ENCODE measurements around the gene ELMO1.

The ELMO1 gene

DNA sequence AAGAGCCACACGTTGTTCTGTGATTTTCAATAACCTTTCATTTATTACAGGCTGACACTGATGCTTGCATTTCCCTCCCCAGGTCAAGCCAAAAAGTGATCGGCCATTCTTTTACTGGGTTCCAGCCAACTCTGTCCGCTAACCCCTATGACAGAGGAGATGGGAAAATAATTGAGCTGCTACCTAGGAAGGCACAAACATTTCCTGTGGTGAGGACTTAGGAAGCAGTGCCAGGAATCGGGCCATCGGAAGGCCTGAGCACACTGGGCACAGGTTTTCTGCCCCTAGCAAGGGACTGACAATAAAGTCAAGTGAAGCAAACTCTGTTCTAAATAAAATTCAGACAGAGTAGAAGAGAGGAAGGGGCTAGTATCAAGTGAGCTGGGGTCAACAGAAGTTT lies 411.4 kb downstream of the ELMO1 start:
- Histone ChIP-seq H3K9me3 (ENCODE audit: control insufficient read depth, low read length) (peaks cover 7% of the 10 kb centered on the region), H3K27ac (ENCODE audit: insufficient read depth, low read length, poor library complexity, severe bottlenecking) (no peak overlapping the region), H3K4me1 (ENCODE audit: control insufficient read depth, insufficient read depth, low read length, poor library complexity, severe bottlenecking) (no peaks in the 10 kb centered on the region), H3K36me3 (ENCODE audit: control insufficient read depth, insufficient read depth, low read length) (peaks cover 11% of the 10 kb centered on the region), H3K27me3 (replicated peaks; ENCODE audit: control insufficient read depth, insufficient read depth, low read length, poor library complexity, severe bottlenecking) (no peaks in the 10 kb centered on the region), H3K4me3 (ENCODE audit: insufficient read depth, low read depth, low read length, poor library complexity, severe bottlenecking) (no peak overlapping the region)
- DNase-seq: no peak

DNA sequence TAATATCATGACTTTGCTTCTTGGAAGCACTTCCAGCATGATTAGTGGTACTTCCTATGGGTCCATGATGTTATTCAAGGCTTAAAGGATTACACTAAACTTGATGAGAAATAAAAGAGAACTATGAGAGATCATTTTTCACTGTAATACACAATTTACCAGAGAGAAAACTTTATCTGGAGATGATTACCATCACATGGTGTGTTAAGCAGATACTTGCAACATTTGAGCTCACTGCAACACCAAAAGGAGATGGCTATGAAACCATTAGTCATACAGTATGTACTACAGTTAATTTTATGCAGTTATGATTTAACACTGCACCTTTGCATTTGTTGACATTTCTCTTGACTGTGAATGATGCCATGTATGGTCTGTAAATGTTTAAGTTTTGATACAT lies 413.0 kb downstream of the ELMO1 start:
- peaks cover 7% of the 10 kb centered on the region for H3K9me3 ChIP-seq (ENCODE audit: control insufficient read depth, low read length)
- H3K27ac ChIP-seq (ENCODE audit: insufficient read depth, low read length, poor library complexity, severe bottlenecking): no peak overlapping the region
- peaks cover 19% of the 10 kb centered on the region for H3K36me3 ChIP-seq (ENCODE audit: control insufficient read depth, insufficient read depth, low read length)
- no peak overlapping the region for H3K4me3 ChIP-seq (ENCODE audit: insufficient read depth, low read depth, low read length, poor library complexity, severe bottlenecking)
- H3K4me1 ChIP-seq (ENCODE audit: control insufficient read depth, insufficient read depth, low read length, poor library complexity, severe bottlenecking): no peaks in the 10 kb centered on the region
- DNase-seq: no peak
- no peaks in the 10 kb centered on the region for H3K27me3 ChIP-seq (replicated peaks; ENCODE audit: control insufficient read depth, insufficient read depth, low read length, poor library complexity, severe bottlenecking)

DNA sequence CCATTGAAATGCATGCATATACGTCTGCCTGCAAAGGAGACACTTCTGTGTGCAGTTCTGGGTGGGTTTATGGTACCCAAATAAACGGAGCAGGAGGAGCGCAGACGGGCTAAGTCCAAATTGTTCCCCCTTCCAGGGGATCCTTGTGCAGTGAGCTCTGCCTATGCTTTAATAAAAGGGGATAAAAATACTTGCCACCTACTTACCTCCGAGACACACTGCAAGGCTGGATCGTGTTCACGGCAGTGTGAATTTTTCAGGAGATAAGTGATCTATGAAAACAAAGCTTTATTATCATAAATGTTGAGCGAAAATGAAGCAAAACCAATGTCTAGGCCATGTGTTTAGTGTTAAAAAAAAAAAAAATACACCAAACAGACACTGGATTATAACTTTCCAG lies 415.5 kb downstream of the ELMO1 start:
- Histone ChIP-seq H3K9me3 (ENCODE audit: control insufficient read depth, low read length) (no peaks in the 10 kb centered on the region), H3K4me1 (ENCODE audit: control insufficient read depth, insufficient read depth, low read length, poor library complexity, severe bottlenecking) (no peaks in the 10 kb centered on the region), H3K36me3 (ENCODE audit: control insufficient read depth, insufficient read depth, low read length) (peaks cover 13% of the 10 kb centered on the region), H3K27me3 (replicated peaks; ENCODE audit: control insufficient read depth, insufficient read depth, low read length, poor library complexity, severe bottlenecking) (no peaks in the 10 kb centered on the region), H3K27ac (ENCODE audit: insufficient read depth, low read length, poor library complexity, severe bottlenecking) (no peak overlapping the region), H3K4me3 (ENCODE audit: insufficient read depth, low read depth, low read length, poor library complexity, severe bottlenecking) (no peak overlapping the region)
- no peak for DNase-seq

DNA sequence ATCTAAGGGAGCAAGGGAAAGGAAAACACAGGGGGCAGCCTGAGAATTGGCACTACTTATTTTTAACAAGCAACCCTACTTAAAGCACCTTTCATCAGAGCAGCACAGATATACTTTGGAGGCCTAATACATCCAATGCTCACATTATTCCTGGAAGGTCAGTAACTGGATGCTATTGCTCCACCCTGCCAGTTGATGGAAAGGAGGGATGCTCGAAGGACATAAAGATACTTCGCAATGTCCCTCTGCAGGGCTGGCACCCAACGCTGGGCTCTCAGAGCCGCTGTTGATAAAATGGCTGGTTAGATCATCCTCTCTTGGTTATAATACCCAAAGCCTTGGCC lies 416.4 kb downstream of the ELMO1 start:
- no peak for DNase-seq
- Histone ChIP-seq H3K27me3 (replicated peaks; ENCODE audit: control insufficient read depth, insufficient read depth, low read length, poor library complexity, severe bottlenecking) (no peaks in the 10 kb centered on the region), H3K4me3 (ENCODE audit: insufficient read depth, low read depth, low read length, poor library complexity, severe bottlenecking) (no peak overlapping the region), H3K36me3 (ENCODE audit: control insufficient read depth, insufficient read depth, low read length) (peaks cover 13% of the 10 kb centered on the region), H3K27ac (ENCODE audit: insufficient read depth, low read length, poor library complexity, severe bottlenecking) (no peak overlapping the region), H3K4me1 (ENCODE audit: control insufficient read depth, insufficient read depth, low read length, poor library complexity, severe bottlenecking) (no peaks in the 10 kb centered on the region), H3K9me3 (ENCODE audit: control insufficient read depth, low read length) (no peaks in the 10 kb centered on the region)

DNA sequence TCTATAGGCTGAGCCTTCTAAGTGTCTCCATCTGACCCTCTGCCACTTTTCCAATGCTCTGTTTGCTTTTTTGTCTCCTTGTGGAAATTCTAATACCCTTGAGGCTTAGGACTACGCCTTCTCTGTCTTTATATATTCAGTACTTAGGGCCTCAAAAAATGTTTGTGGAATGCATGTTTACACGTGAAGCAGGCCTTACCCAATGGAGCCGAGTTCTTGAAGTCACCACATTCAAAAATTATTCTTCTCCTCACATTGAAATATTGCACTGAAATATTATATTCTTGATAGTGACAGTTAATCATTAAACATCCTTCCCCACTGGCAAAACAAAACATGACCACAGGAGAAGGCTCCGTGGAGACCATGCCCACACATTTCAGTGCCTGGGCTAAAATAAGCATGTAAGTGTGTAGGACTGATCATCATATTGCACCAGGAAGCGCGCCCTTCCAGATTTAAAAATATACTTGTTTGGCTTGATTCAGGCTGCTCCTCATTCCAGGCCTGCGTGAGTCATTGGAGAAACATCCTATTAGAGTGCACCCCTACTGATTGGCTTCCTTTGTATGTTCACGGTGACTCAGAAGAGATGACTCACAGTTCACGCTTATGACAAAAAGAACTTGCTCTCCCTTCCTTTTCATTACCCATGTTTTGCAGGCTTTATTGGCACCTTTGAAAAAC lies 416.9 kb downstream of the ELMO1 start:
- Histone ChIP-seq H3K9me3 (ENCODE audit: control insufficient read depth, low read length) (no peaks in the 10 kb centered on the region), H3K36me3 (ENCODE audit: control insufficient read depth, insufficient read depth, low read length) (peaks cover 13% of the 10 kb centered on the region), H3K4me3 (ENCODE audit: insufficient read depth, low read depth, low read length, poor library complexity, severe bottlenecking) (no peak overlapping the region), H3K4me1 (ENCODE audit: control insufficient read depth, insufficient read depth, low read length, poor library complexity, severe bottlenecking) (no peaks in the 10 kb centered on the region), H3K27me3 (replicated peaks; ENCODE audit: control insufficient read depth, insufficient read depth, low read length, poor library complexity, severe bottlenecking) (no peaks in the 10 kb centered on the region), H3K27ac (ENCODE audit: insufficient read depth, low read length, poor library complexity, severe bottlenecking) (no peak overlapping the region)
- DNase-seq: no peak

DNA sequence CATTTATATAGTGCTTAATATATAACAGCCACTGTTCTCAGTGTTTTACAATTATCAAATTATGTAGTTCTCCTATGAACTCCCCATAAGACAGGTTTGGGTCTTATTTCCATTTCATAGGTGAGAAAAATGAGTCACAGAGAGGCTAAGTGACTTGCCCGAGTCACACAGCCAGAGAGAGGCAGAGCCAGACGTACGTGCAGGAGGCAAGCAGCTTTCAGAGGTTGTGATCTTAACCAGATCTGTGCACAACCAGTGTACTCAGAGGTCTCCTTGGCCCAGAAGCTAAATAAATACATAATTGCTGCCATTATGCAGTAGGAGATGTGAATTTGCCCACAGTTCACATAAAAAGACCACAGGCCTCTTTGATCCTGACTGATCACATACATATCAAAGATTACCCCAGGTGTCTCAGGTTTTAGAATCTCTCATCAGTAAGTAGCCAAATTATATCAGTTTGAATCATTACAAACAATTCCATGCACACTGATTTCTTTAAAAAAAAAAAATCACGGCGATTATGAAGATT lies 419.7 kb downstream of the ELMO1 start:
- Histone ChIP-seq H3K27ac (ENCODE audit: insufficient read depth, low read length, poor library complexity, severe bottlenecking) (no peak overlapping the region), H3K9me3 (ENCODE audit: control insufficient read depth, low read length) (no peaks in the 10 kb centered on the region), H3K4me1 (ENCODE audit: control insufficient read depth, insufficient read depth, low read length, poor library complexity, severe bottlenecking) (no peaks in the 10 kb centered on the region), H3K27me3 (replicated peaks; ENCODE audit: control insufficient read depth, insufficient read depth, low read length, poor library complexity, severe bottlenecking) (no peaks in the 10 kb centered on the region), H3K36me3 (ENCODE audit: control insufficient read depth, insufficient read depth, low read length) (peaks cover 12% of the 10 kb centered on the region), H3K4me3 (ENCODE audit: insufficient read depth, low read depth, low read length, poor library complexity, severe bottlenecking) (no peak overlapping the region)
- no peak for DNase-seq

DNA sequence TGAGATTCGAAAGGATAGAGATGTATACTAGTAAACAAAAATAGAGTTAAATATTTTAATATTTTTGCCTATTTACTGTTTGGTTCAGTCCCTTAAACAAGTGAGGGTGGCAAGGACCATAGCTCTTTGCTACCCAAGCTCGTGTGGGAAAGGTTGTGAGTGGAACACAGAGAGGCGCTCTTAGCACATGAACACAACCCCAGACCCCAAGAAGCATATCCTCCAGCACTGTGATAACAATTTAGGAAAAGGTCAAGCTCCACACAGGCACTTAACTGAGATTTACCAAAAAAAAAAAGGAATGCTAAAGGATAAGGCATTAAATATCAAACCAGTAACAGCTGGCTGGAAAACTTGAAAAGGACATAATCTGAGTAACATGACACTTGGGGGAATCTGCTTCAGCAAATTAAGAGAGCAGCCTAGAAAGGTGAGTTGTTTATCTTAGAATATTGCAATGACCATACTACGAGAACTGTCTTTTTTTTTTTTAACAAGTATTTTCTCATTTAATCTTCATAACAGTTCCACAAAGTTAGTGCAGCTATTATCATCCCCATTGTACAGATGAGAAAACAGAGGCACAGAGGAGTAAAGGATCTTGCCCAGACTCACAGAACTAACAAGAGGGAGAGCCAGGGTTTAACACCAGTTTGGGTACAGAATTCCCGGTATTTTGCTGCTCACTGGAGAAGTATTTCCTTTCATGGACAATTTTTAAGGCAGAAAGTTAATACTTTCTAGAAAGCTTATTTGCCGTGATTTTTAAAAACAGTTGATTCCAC lies 420.9 kb downstream of the ELMO1 start:
- no peaks in the 10 kb centered on the region for H3K4me1 ChIP-seq (ENCODE audit: control insufficient read depth, insufficient read depth, low read length, poor library complexity, severe bottlenecking)
- H3K36me3 ChIP-seq (ENCODE audit: control insufficient read depth, insufficient read depth, low read length): peaks cover 12% of the 10 kb centered on the region
- no peaks in the 10 kb centered on the region for H3K27me3 ChIP-seq (replicated peaks; ENCODE audit: control insufficient read depth, insufficient read depth, low read length, poor library complexity, severe bottlenecking)
- H3K27ac ChIP-seq (ENCODE audit: insufficient read depth, low read length, poor library complexity, severe bottlenecking): no peak overlapping the region
- no peak for DNase-seq
- H3K9me3 ChIP-seq (ENCODE audit: control insufficient read depth, low read length): no peaks in the 10 kb centered on the region
- no peak overlapping the region for H3K4me3 ChIP-seq (ENCODE audit: insufficient read depth, low read depth, low read length, poor library complexity, severe bottlenecking)

DNA sequence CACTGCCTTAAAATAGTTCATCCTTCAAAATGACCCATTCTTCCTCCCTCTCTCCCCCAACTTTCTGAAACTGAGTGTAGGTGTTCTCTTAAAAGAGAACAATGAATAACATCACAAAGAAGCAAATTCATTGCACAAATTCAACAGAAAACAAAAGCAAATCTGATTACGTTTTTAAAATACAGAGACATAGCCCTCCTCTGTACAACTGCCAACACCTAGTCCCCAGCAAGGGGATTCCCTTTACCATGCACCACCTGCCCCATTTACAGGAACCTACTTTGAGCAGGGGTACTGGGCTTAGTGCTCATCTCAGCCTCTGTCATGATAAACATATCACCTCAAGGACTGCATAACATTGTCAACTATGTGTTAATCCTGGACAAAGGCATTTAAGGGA lies 421.6 kb downstream of the ELMO1 start:
- no peak overlapping the region for H3K27ac ChIP-seq (ENCODE audit: insufficient read depth, low read length, poor library complexity, severe bottlenecking)
- no peak overlapping the region for H3K4me3 ChIP-seq (ENCODE audit: insufficient read depth, low read depth, low read length, poor library complexity, severe bottlenecking)
- no peaks in the 10 kb centered on the region for H3K4me1 ChIP-seq (ENCODE audit: control insufficient read depth, insufficient read depth, low read length, poor library complexity, severe bottlenecking)
- no peaks in the 10 kb centered on the region for H3K27me3 ChIP-seq (replicated peaks; ENCODE audit: control insufficient read depth, insufficient read depth, low read length, poor library complexity, severe bottlenecking)
- peaks cover 12% of the 10 kb centered on the region for H3K36me3 ChIP-seq (ENCODE audit: control insufficient read depth, insufficient read depth, low read length)
- no peak for DNase-seq
- H3K9me3 ChIP-seq (ENCODE audit: control insufficient read depth, low read length): no peaks in the 10 kb centered on the region

DNA sequence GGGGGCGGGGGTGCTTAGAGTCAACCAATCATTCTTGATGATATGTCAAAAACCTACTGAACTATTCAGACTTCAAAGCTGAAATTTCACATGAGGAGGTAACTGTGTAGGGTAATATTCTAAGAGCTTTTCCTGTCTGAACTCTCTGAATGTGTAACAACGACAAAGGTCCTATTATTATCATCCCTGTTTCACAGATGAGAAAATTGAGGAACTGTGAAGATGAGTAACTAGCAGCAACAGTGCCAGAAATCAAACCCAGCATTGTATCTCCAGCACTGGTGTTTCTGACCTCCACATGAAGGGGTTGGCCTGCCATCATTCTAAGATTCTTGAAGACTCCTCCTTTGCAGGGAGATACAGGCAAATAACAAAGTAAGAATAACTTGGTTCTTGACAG lies 429.7 kb downstream of the ELMO1 start:
- Histone ChIP-seq H3K9me3 (ENCODE audit: control insufficient read depth, low read length) (no peaks in the 10 kb centered on the region), H3K36me3 (ENCODE audit: control insufficient read depth, insufficient read depth, low read length) (peaks cover 5% of the 10 kb centered on the region), H3K4me1 (ENCODE audit: control insufficient read depth, insufficient read depth, low read length, poor library complexity, severe bottlenecking) (no peaks in the 10 kb centered on the region), H3K4me3 (ENCODE audit: insufficient read depth, low read depth, low read length, poor library complexity, severe bottlenecking) (no peak overlapping the region), H3K27ac (ENCODE audit: insufficient read depth, low read length, poor library complexity, severe bottlenecking) (no peak overlapping the region), H3K27me3 (replicated peaks; ENCODE audit: control insufficient read depth, insufficient read depth, low read length, poor library complexity, severe bottlenecking) (no peaks in the 10 kb centered on the region)
- no peak for DNase-seq

Data from effector memory CD4-positive, alpha-beta T cell (primary cell).